Endothelial cell of umbilical vein (primary cell): ENCODE data around the gene TRAF3IP1.

ENCODE experiments used
- CTCF ChIP-seq, 2 donors: IDR thresholded peaks; 1 replicate in 1 of 2; 2 replicates in 1 of 2; pipeline ENCODE4 v1.5.1; 2011; ENCODE audit warnings: low read length in 2 of 2, mild to moderate bottlenecking in 2 of 2, moderate library complexity in 2 of 2, control low read depth in 1 of 2, inconsistent platforms in 1 of 2, low read depth in 1 of 2; ENCODE audit not compliant: insufficient read depth in 1 of 2; ENCODE audit errors: extremely low read depth in 1 of 2
- EZH2 ChIP-seq: IDR thresholded peaks from 2 replicates; pipeline ENCODE4 v1.6.1; 2012; ENCODE audit warnings: borderline replicate concordance, low read depth, mild to moderate bottlenecking, moderate library complexity, low read length, inconsistent platforms; ENCODE audit not compliant: severe bottlenecking
- GATA2 ChIP-seq: IDR thresholded peaks from 2 replicates; pipeline ENCODE4 v1.7.0; 2011; ENCODE audit warnings: low read depth, mild to moderate bottlenecking, moderate library complexity, mixed read lengths, low read length; ENCODE audit not compliant: insufficient read length, insufficient read depth
- JUN ChIP-seq: IDR thresholded peaks from 2 replicates; pipeline ENCODE4 v1.6.1; 2011; ENCODE audit warnings: borderline replicate concordance, low read depth; ENCODE audit not compliant: insufficient read length, insufficient read depth
- MAX ChIP-seq: IDR thresholded peaks from 2 replicates; pipeline ENCODE4 v1.6.1; 2011; ENCODE audit not compliant: insufficient read depth, insufficient read length
- MYC ChIP-seq: IDR thresholded peaks from one replicate; pipeline ENCODE4 v1.6.1; 2011; ENCODE audit warnings: mild to moderate bottlenecking, low read depth, low read length
- POLR2A ChIP-seq: IDR thresholded peaks from 2 replicates; pipeline ENCODE4 v1.6.1; 2012; ENCODE audit warnings: low read depth, mild to moderate bottlenecking, control low read depth, low read length
- POLR2AphosphoS5 ChIP-seq: IDR thresholded peaks from 2 replicates; pipeline ENCODE4 v1.6.1; 2012; ENCODE audit warnings: low read depth, mild to moderate bottlenecking, control low read depth, low read length, moderate library complexity; ENCODE audit not compliant: insufficient read depth

- no peak for TF ChIP-seq CTCF (IDR thresholded peaks at IDR 0.05; ENCODE audit: extremely low read depth in 1 of 2, insufficient read depth in 1 of 2, low read depth in 1 of 2, low read length in 2 of 2)
- TF ChIP-seq POLR2A, result no peak
- TF ChIP-seq EZH2, result no peak
- no peak for TF ChIP-seq POLR2AphosphoS5
- no peak for TF ChIP-seq JUN
- no peak for TF ChIP-seq MYC
- TF ChIP-seq MAX, result no peak
- TF ChIP-seq GATA2, result no peak
These were observed 86.6 kb downstream of the TRAF3IP1 start for GRCh38 chr2:238406998-238407285.
